OCI-LY3 (cell line): ENCODE measurements around the gene TIMM13.

Source experiments
- H2AFZ ChIP-seq: fragments of 200-600, 300-600 bp; shearing (Covaris generic); 2 replicates; pipeline ENCODE4 v1.6.0; 2014; ENCODE audit warnings: antibody characterized with exemption, low read depth, low read length
- H3K27ac ChIP-seq: fragments of 200-600, 300-600 bp; sonication (generic); 2 replicates; pipeline ENCODE4 v1.5.1; 2014; ENCODE audit warnings: mild to moderate bottlenecking, low read length, moderate library complexity, mixed read lengths
- H3K27me3 ChIP-seq: fragments of 200-600, 300-600 bp; sonication (generic); 2 replicates; pipeline ENCODE4 v1.6.1; 2014; ENCODE audit warnings: low read depth, low read length, mixed read lengths
- H3K36me3 ChIP-seq: fragments of 200-600, 300-600 bp; sonication (generic); replicated peaks from 2 replicates; pipeline ENCODE3; 2014; ENCODE audit warnings: low read depth, low read length, mixed read lengths
- H3K4me1 ChIP-seq: fragments of 300-600, 200-600 bp; sonication (generic); 2 replicates; pipeline ENCODE4 v1.6.1; 2014; ENCODE audit warnings: low read length, mixed read lengths
- H3K4me2 ChIP-seq: fragments of 200-600, 300-600 bp; sonication (generic); 2 replicates; pipeline ENCODE4 v1.6.1; 2014; ENCODE audit warnings: low read length, mixed read lengths
- H3K4me3 ChIP-seq: fragments of 300-600, 200-600 bp; sonication (generic); 2 replicates; pipeline ENCODE4 v1.5.1; 2014; ENCODE audit warnings: antibody characterized with exemption, mild to moderate bottlenecking, low read length, moderate library complexity
- H3K79me2 ChIP-seq: fragments of 300-600, 200-600 bp; shearing (Covaris generic); 2 replicates; pipeline ENCODE4 v1.6.1; 2014; ENCODE audit warnings: mild to moderate bottlenecking, low read length, mixed read lengths
- H3K9ac ChIP-seq: fragments of 300-600, 200-600 bp; shearing (Covaris generic); 2 replicates; pipeline ENCODE4 v1.6.0; 2014; ENCODE audit warnings: mild to moderate bottlenecking, low read length, moderate library complexity
- H3K9me3 ChIP-seq: fragments of 200-600, 300-600 bp; shearing (Covaris generic); 2 replicates; pipeline ENCODE4 v1.6.1; 2014; ENCODE audit warnings: low read length, mixed read lengths; ENCODE audit not compliant: insufficient read depth
- H4K20me1 ChIP-seq: fragments of 200-600, 300-600 bp; sonication (generic); 2 replicates; pipeline ENCODE4 v1.6.1; 2016; ENCODE audit warnings: low read length, mixed read lengths; ENCODE audit not compliant: insufficient read depth
- EZH2phosphoT487 ChIP-seq: fragments of 200-600 bp; shearing (Covaris generic); IDR thresholded peaks from 2 replicates; pipeline ENCODE4 v1.6.1; 2018; ENCODE audit warnings: antibody characterized with exemption, mixed run types, low read depth
- TF ChIP-seq, protein P1 (sequence below): fragments of 200-600, 300-600 bp; sonication (generic); IDR thresholded peaks from 2 replicates; pipeline ENCODE4 v1.5.1; 2014; ENCODE audit warnings: antibody characterized with exemption, low read length, low read depth

TIMM13 gene

GRCh38 chr19:2454199-2454961 is 27.0 kb upstream of the TIMM13 start:
- H3K27ac ChIP-seq, result peak overlapping the region; percentile 85
- H3K4me3 ChIP-seq, result peak overlapping the region; percentile 92
- H3K4me2 ChIP-seq, result peak overlapping the region; percentile 90
- peaks cover 38% of the 10 kb centered on the region for H3K4me1 ChIP-seq
- H2AFZ ChIP-seq, result no peak overlapping the region
- H4K20me1 ChIP-seq, result peaks cover 57% of the 10 kb centered on the region
- H3K36me3 ChIP-seq, result peaks cover 24% of the 10 kb centered on the region
- no peaks in the 10 kb centered on the region for H3K9me3 ChIP-seq
- no peak for TF ChIP-seq EZH2phosphoT487
- TF ChIP-seq, protein P1, sequence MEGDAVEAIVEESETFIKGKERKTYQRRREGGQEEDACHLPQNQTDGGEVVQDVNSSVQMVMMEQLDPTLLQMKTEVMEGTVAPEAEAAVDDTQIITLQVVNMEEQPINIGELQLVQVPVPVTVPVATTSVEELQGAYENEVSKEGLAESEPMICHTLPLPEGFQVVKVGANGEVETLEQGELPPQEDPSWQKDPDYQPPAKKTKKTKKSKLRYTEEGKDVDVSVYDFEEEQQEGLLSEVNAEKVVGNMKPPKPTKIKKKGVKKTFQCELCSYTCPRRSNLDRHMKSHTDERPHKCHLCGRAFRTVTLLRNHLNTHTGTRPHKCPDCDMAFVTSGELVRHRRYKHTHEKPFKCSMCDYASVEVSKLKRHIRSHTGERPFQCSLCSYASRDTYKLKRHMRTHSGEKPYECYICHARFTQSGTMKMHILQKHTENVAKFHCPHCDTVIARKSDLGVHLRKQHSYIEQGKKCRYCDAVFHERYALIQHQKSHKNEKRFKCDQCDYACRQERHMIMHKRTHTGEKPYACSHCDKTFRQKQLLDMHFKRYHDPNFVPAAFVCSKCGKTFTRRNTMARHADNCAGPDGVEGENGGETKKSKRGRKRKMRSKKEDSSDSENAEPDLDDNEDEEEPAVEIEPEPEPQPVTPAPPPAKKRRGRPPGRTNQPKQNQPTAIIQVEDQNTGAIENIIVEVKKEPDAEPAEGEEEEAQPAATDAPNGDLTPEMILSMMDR, result no peak
- H3K9ac ChIP-seq, result peak overlapping the region; percentile 100; the same call in 1 of the 2 replicates
- no peaks in the 10 kb centered on the region for H3K27me3 ChIP-seq
- H3K79me2 ChIP-seq, result peaks cover 80% of the 10 kb centered on the region

- peaks cover 65% of the 10 kb centered on the region for H4K20me1 ChIP-seq
- TF ChIP-seq, protein P1, result no peak
- TF ChIP-seq EZH2phosphoT487, result no peak
- no peaks in the 10 kb centered on the region for H3K9me3 ChIP-seq
- no peaks in the 10 kb centered on the region for H3K27me3 ChIP-seq
- 0 out of 2 replicates have a peak overlapping the region, but pooled peaks have one; percentile 13 for H3K9ac ChIP-seq
- no peak overlapping the region for H2AFZ ChIP-seq
- peaks cover 31% of the 10 kb centered on the region for H3K36me3 ChIP-seq
- peaks cover 38% of the 10 kb centered on the region for H3K4me1 ChIP-seq
- peak overlapping the region; percentile 36 for H3K4me3 ChIP-seq
- peaks cover 88% of the 10 kb centered on the region for H3K79me2 ChIP-seq
- H3K4me2 ChIP-seq, result peak overlapping the region; percentile 54
- peak overlapping the region; percentile 64 for H3K27ac ChIP-seq
Measured at GRCh38 chr19:2453431-2454025, 26.1 kb upstream of the TIMM13 start.

GRCh38 chr19:2451741-2452140 is 24.4 kb upstream of the TIMM13 start:
- Histone ChIP-seq H3K27ac (no peak overlapping the region; the same call in 1 of the 2 replicates), H3K27me3 (no peaks in the 10 kb centered on the region), H3K36me3 (peaks cover 38% of the 10 kb centered on the region), H3K79me2 (peaks cover 100% of the 10 kb centered on the region), H3K4me2 (no peak overlapping the region), H3K4me3 (no peak overlapping the region), H3K9me3 (no peaks in the 10 kb centered on the region), H3K4me1 (peaks cover 50% of the 10 kb centered on the region), H2AFZ (no peak overlapping the region), H4K20me1 (peaks cover 81% of the 10 kb centered on the region), H3K9ac (no peak overlapping the region)
- TF ChIP-seq, protein P1, result no peak
- TF ChIP-seq EZH2phosphoT487, result no peak

DNA sequence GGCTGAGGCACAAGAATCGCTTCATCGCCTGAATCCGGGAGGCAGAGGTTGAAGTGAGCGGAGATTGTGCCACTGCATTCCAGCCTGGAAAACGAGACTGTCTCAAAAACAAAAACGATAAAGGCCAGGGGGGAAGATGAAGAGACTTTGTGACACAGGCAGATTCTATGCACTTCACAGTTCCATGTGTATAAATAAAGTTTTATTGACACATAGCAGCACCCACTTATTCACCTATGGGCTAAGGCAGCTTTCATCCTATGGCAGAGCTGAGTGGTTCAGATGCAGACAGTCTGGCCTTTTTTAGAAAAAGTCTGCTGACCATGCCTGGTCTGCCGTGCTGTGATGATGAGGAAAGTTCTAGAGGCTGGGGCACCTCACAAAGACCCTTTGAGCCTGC is 23.8 kb upstream of the TIMM13 start:
- Histone ChIP-seq H3K9ac (no peak overlapping the region), H3K4me3 (no peak overlapping the region), H3K27me3 (no peaks in the 10 kb centered on the region), H3K79me2 (peaks cover 100% of the 10 kb centered on the region), H4K20me1 (peaks cover 87% of the 10 kb centered on the region), H3K4me1 (peaks cover 56% of the 10 kb centered on the region), H3K9me3 (no peaks in the 10 kb centered on the region), H3K4me2 (no peak overlapping the region), H2AFZ (no peak overlapping the region), H3K36me3 (peaks cover 38% of the 10 kb centered on the region), H3K27ac (no peak overlapping the region)
- TF ChIP-seq, protein P1, result no peak
- no peak for TF ChIP-seq EZH2phosphoT487
